ENCODE measurements around the gene SDHB. TPM values are rescaled to one million over a fixed set of nuclear protein-coding genes. Genes with fewer than 3 reads are reported as not detected.

SDHB gene
- total RNA-seq, 6 experiments from 2014 or later: 112 to 128 (median 116) TPM

DNA sequence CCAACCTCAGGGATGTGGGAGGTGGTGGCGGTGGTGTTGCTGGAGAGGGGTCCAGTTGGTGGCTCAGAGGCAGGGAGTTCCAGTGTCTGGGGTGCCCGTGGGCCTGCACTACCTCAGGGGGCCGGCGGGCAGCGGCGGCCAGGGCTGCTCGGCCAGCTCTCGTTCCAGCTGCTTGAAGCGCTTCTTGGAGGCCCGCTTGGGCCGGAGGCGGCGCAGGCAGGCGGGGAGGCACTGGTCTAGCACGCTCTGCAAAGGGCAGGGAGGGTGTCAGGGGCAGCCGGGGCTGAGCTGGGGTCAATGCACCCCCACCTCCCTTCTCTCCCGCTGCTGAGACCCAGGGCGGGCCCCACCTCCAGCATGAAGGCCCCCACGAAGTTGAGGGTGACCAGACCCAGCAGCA is 67.7 kb downstream of the SDHB start:
- TF ChIP-seq, protein P1, sequence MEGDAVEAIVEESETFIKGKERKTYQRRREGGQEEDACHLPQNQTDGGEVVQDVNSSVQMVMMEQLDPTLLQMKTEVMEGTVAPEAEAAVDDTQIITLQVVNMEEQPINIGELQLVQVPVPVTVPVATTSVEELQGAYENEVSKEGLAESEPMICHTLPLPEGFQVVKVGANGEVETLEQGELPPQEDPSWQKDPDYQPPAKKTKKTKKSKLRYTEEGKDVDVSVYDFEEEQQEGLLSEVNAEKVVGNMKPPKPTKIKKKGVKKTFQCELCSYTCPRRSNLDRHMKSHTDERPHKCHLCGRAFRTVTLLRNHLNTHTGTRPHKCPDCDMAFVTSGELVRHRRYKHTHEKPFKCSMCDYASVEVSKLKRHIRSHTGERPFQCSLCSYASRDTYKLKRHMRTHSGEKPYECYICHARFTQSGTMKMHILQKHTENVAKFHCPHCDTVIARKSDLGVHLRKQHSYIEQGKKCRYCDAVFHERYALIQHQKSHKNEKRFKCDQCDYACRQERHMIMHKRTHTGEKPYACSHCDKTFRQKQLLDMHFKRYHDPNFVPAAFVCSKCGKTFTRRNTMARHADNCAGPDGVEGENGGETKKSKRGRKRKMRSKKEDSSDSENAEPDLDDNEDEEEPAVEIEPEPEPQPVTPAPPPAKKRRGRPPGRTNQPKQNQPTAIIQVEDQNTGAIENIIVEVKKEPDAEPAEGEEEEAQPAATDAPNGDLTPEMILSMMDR (IDR thresholded peaks at IDR 0.05): no peak
- peaks cover 2% of the 10 kb centered on the region for H3K27me3 Mint-ChIP-seq (ENCODE audit: insufficient read depth)
- H3K27ac Mint-ChIP-seq: no peak overlapping the region
- H3K9me3 Mint-ChIP-seq: no peaks in the 10 kb centered on the region
- no peak overlapping the region for H3K4me3 Mint-ChIP-seq
- no peaks in the 10 kb centered on the region for H3K36me3 Mint-ChIP-seq (ENCODE audit: low read depth)
- DNase-seq: no peak
- H3K4me1 Mint-ChIP-seq (ENCODE audit: low read depth): peaks cover 28% of the 10 kb centered on the region

DNA sequence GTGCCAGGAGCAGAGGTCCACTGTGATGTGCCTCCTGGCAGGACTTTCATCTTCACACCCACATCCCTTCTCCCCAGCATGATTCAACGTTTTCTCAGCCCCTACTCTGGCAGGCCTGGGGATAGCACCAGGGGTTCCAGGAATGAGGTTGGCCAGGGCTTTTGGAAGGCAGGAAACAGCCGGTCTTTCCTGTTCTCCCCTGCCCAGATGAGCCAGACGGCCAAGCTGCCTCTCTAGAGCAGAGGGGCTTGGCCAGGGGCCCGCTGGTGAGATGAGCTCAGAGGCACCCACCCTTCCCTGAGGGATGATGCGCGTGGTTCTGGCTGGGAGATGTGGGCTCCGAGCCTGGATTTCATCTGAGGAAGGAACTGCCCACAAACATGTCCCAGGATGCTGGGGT is 69.1 kb downstream of the SDHB start:
- peaks cover 2% of the 10 kb centered on the region for H3K27me3 Mint-ChIP-seq (ENCODE audit: insufficient read depth)
- TF ChIP-seq, protein P1 (IDR thresholded peaks at IDR 0.05): no peak
- no peaks in the 10 kb centered on the region for H3K9me3 Mint-ChIP-seq
- H3K4me1 Mint-ChIP-seq (ENCODE audit: low read depth): peaks cover 34% of the 10 kb centered on the region
- peak; percentile 66 for DNase-seq
- H3K27ac Mint-ChIP-seq: peak overlapping the region; percentile 74
- H3K4me3 Mint-ChIP-seq: no peak overlapping the region
- H3K36me3 Mint-ChIP-seq (ENCODE audit: low read depth): no peaks in the 10 kb centered on the region

DNA sequence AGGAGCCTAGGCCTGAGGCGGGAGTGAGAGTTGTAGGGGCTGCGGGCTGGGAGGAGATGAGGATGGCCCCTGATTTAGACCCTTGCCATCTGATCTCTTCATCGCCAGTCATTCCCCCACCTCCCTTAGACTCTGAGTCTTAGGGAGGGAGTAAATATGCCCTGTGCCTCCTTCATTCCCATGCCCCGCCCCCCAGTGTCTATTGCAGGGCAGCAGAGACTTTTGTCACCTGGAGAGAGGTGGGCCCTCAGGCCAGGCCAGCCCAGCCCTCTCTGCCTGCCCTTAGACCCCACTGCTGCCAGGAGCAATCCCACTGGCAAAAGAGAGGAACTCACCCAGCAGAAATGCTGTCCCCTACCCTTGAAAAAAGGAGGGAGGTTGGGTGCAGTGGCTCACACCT is 70.2 kb downstream of the SDHB start:
- Mint-ChIP-seq H3K4me3 (no peak overlapping the region), H3K9me3 (no peaks in the 10 kb centered on the region), H3K36me3 (ENCODE audit: low read depth) (no peaks in the 10 kb centered on the region), H3K4me1 (ENCODE audit: low read depth) (peaks cover 43% of the 10 kb centered on the region), H3K27ac (no peak overlapping the region; the same call in 1 of the 2 replicates), H3K27me3 (ENCODE audit: insufficient read depth) (peaks cover 2% of the 10 kb centered on the region)
- DNase-seq: no peak
- TF ChIP-seq, protein P1 (IDR thresholded peaks at IDR 0.05): no peak

DNA sequence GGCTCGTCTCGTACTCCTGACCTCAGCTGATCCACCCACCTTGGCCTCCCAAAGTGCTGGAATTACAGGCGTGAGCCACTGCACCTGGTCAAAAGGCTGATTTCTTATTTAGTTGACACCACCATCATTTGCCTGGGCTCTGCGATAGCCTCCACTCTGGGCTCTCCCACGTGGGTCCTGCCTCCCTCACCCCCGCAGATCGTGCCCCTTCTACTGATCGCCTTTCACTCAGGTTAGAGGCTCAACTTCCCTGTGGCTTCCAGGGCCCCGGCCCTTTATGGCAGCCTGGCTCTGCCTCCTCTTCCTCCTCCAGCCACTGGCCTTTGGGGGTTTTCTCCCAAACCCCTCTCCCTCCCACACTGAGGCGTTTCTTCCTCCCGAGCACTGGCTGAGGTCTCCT is 70.9 kb downstream of the SDHB start:
- TF ChIP-seq, protein P1 (IDR thresholded peaks at IDR 0.05): no peak
- 0 out of 2 replicates have a peak overlapping the region, but pooled peaks have one; percentile 9 for H3K27ac Mint-ChIP-seq
- peaks cover 50% of the 10 kb centered on the region for H3K4me1 Mint-ChIP-seq (ENCODE audit: low read depth)
- no peak overlapping the region for H3K4me3 Mint-ChIP-seq
- peaks cover 2% of the 10 kb centered on the region; the same call in 1 of the 2 replicates for H3K27me3 Mint-ChIP-seq (ENCODE audit: insufficient read depth)
- H3K9me3 Mint-ChIP-seq: no peaks in the 10 kb centered on the region
- no peak for DNase-seq
- H3K36me3 Mint-ChIP-seq (ENCODE audit: low read depth): no peaks in the 10 kb centered on the region

DNA sequence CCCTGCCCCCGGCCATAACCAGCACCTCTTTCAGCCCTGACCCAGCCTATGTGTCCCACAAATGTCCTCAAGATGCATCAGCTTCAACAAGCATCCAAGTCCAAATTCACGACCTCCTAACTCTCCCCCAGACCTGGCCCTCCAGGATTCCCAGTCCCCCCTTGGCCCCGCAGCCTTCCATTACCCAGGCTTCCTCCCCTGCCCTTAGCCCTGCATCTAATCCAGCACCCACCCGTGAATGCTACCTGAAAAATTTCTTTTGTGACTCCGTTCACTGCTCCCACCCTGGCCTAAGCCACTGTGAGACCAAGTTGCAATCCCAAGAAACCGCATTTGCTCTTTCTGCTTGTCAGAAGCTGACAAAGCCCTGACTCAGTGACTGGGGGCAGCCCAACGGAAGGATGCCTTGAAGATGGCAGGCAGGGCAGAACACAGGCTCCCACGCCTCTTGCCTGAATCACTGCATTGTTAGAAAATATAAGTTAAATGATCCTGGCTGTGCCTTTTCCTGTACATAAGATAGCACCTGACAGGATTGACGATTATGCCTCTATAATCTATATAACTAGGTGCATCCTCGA is 72.5 kb downstream of the SDHB start:
- Mint-ChIP-seq H3K9me3 (no peaks in the 10 kb centered on the region), H3K27me3 (ENCODE audit: insufficient read depth) (peaks cover 2% of the 10 kb centered on the region; the same call in 1 of the 2 replicates), H3K27ac (peak overlapping the region; percentile 97), H3K36me3 (ENCODE audit: low read depth) (no peaks in the 10 kb centered on the region), H3K4me3 (peak overlapping the region; percentile 78), H3K4me1 (ENCODE audit: low read depth) (peaks cover 55% of the 10 kb centered on the region)
- DNase-seq: peak; percentile 95
- TF ChIP-seq, protein P1 (IDR thresholded peaks at IDR 0.05): no peak

Measured in HFFc6 (cell line).